Lower leg skin (tissue), 4 donors: ENCODE results near the gene ASB1. TPM values are rescaled to one million over a fixed set of nuclear protein-coding genes. Genes with fewer than 3 reads are reported as not detected.

ENCODE experiments used
- DNase-seq, 2 donors: peaks; one replicate each; pipeline ENCODE4 v3.0.0-alpha.2; 2019; ENCODE audit warnings: low spot score in 2 of 2
- H3K4me3 ChIP-seq: fragments of 200-600 bp; sonication (generic); 2 replicates; pipeline ENCODE4 v1.5.1; 2017; ENCODE audit warnings: mild to moderate bottlenecking, low read depth; ENCODE audit not compliant: poor library complexity, severe bottlenecking
- POLR2A ChIP-seq, 2 donors: fragments of 450-650 bp; IDR thresholded peaks; one replicate each; pipeline ENCODE4 v1.6.1; 2016 to 2017; ENCODE audit warnings: antibody characterized with exemption in 2 of 2, mild to moderate bottlenecking in 1 of 2, moderate library complexity in 1 of 2
- WGBS, 2 donors: methylation state at CpG; one replicate each; pipeline ENCODE4 v1.1.5; 2018; 5-methylcytosine and 5-hydroxymethylcytosine counted together
- intact Hi-C: fragments of 100-400 bp; cut with DNase I; formaldehyde crosslinking; loops from one replicate; pipeline ENCODE4 v1.15.0; 2023; ENCODE audit warnings: low total_unique reads
- total RNA-seq, 4 donors: library from RNA; depleted of rRNA; stranded (reverse); fragments of >200 nt; gene quantifications; one replicate each; pipeline ENCODE4 v1.1.0, GENCODE V29; 2016
- TF ChIP-seq, protein P1 (sequence below), 3 donors: fragments of 450-650 bp; IDR thresholded peaks; one replicate each; pipeline ENCODE4 v1.5.1; 2016; ENCODE audit warnings: antibody characterized with exemption in 3 of 3, mild to moderate bottlenecking in 3 of 3, moderate library complexity in 2 of 3

Gene ASB1
- total RNA-seq, 4 donors from 2014 or later, result 16.6 to 32.9 (median 21.0) TPM

DNA sequence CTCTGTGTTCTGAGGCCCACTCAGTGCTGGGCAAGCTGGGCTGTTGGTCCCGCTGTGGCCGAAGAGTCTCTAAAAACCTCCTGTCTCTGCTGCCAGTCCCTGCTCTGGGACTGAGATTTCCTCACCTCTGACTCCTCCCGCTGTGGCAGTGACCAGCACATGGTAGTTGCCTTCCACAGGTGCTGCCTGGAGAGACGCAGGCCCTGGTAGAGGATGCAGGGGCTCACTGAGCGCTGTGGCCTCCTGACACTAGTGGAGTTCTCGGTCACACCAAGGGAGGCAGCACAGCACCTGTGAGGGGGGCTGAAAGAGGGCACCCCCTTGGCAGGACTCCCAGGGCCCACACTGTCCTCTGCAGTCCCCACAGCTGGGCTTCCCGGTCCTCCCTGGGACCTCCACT, 3.8 kb upstream of the ASB1 start:
- TF ChIP-seq, protein P1, sequence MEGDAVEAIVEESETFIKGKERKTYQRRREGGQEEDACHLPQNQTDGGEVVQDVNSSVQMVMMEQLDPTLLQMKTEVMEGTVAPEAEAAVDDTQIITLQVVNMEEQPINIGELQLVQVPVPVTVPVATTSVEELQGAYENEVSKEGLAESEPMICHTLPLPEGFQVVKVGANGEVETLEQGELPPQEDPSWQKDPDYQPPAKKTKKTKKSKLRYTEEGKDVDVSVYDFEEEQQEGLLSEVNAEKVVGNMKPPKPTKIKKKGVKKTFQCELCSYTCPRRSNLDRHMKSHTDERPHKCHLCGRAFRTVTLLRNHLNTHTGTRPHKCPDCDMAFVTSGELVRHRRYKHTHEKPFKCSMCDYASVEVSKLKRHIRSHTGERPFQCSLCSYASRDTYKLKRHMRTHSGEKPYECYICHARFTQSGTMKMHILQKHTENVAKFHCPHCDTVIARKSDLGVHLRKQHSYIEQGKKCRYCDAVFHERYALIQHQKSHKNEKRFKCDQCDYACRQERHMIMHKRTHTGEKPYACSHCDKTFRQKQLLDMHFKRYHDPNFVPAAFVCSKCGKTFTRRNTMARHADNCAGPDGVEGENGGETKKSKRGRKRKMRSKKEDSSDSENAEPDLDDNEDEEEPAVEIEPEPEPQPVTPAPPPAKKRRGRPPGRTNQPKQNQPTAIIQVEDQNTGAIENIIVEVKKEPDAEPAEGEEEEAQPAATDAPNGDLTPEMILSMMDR (IDR thresholded peaks at IDR 0.05), result no peak
- TF ChIP-seq POLR2A (IDR thresholded peaks at IDR 0.05), result no peak
- DNase-seq, result no peak
- WGBS, 2 donors, result 96 to 97% methylated on average over 7 of the region's 7 CpGs
- H3K4me3 ChIP-seq, result no peak overlapping the region
- intact Hi-C loops, result no loop called here

DNA sequence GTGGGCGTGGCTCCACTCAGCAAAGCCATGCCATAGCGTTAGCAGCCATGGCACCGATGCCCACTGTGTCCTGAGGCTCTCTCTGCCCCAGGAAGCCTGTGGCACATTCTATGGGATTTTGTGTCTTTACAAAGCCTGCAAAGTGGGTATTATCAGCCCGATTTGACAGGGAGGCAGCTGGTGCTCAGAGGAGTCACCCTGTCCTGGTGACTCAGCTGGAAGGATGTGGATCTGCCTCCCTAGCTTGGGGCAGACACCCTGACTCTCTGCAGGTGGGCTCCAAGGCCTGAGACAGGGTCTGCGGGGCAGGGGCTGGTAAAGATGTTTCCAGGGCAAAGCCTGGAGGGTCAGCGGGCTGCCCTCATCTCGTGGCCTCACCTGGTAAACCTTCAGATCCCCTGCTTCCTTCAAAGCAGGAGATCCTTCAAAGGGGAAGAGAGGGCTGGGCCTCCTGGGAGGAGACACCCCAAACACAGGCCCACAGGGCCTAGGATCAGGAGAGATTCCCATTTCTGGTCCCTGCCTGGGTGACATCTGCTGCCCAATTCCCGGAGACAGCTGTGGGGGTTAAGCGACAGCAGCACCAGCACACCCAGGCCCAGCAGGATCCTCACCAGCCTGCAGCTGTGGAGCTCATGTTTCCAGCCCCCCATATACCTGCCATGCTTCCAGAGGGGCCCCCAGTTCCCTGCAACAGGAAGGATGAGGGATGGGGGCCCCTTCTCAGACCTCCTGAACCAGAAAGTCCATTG, 3.0 kb upstream of the ASB1 start:
- intact Hi-C loops, result no loop called here
- WGBS, 2 donors, result 79 to 80% methylated on average over 8 to 9 of the region's 9 CpGs
- no peak overlapping the region for H3K4me3 ChIP-seq
- DNase-seq, result no peak
- TF ChIP-seq, protein P1 (IDR thresholded peaks at IDR 0.05), result no peak
- no peak for TF ChIP-seq POLR2A (IDR thresholded peaks at IDR 0.05)

DNA sequence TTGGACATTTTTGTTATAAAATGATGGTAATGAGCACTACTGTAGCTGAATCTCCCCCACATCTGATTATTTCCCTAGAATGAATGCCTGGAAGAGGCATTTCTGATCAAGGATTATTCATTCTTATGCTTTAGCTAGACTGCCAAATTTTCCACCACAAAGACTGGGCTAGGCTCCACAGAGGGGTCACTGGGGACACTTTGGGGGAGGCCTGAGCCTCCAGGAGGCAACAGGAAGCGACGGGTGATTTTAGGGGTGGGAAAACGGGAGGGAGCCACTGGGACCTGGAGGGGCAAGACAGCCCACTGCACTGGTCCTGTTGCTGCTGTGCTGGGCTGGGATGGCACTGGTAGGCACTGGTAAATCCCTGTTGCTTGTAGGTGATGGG, 2.4 kb upstream of the ASB1 start:
- no peak overlapping the region for H3K4me3 ChIP-seq
- intact Hi-C loops, result no loop called here
- no peak for DNase-seq
- no peak for TF ChIP-seq POLR2A (IDR thresholded peaks at IDR 0.05)
- TF ChIP-seq, protein P1 (IDR thresholded peaks at IDR 0.05), result no peak
- 78 to 84% methylated on average over 3 of the region's 3 CpGs for WGBS, 2 donors

DNA sequence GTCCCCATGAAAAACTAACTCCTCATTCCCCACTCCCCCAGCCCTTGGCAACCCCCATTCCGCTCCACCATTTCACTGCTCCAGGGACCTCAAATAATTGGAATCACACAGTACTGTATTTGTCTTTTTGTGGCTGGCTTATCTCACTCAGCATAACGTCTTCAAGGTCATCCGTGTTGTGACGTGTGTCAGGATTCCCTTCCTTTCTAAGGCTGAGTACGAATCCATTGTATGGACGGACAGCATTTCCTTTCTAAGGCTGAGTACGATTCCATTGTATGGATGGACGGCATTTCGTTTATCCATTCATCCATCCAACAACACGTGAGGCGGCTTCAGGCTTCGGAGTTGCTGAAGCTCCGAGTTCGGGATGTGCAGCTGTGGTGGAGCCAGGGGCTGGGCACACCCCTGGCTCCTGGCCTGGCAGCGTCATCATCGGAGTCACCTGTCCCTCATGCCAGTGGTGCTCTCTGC, 1.2 kb upstream of the ASB1 start:
- TF ChIP-seq, protein P1 (IDR thresholded peaks at IDR 0.05), result no peak
- TF ChIP-seq POLR2A (IDR thresholded peaks at IDR 0.05), result no peak
- WGBS, 2 donors, result 65 to 70% methylated on average over 16 of the region's 16 CpGs
- no peak overlapping the region for H3K4me3 ChIP-seq
- DNase-seq, result no peak
- intact Hi-C loops, result no loop called here

DNA sequence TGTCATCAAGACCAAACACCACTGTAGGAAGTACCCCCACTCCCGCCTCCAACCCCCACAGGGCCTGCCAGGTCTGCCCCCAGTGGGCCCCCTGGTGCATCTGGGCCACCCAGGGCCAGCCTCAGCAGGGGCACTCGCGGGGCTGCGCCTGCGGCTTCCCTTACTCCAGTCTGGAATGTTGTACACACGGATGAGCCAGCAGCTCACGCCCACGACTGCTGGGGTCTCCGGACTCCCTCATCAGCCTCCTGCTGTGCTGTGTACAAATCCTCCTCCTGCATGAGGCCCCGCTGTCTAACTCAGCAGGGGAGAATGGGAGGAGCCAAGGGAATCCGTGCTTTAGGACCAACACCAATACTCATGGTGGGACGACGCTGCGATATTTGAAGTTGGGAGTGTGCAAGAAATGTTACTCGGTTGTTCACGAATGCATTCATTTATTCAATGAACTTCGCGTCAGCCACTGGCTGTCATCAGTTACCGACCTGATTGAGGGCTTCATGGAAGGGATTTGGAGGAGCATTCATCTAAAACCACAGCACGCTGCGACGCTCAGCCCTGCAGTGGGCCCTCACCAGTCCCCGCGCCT, 654 bp upstream of the ASB1 start:
- WGBS, 2 donors, result 6 to 12% methylated on average over 21 to 22 of the region's 24 CpGs
- TF ChIP-seq POLR2A (IDR thresholded peaks at IDR 0.05), result no peak
- TF ChIP-seq, protein P1 (IDR thresholded peaks at IDR 0.05), result no peak
- intact Hi-C loops, result no loop called here
- H3K4me3 ChIP-seq, result peak overlapping the region; percentile 72
- DNase-seq, result no peak
